Activated CD4-positive, alpha-beta memory T cell treated with anti-CD3 and anti-CD28 coated beads, Interleukin-2, amount 10 ng/mL, durations not matched to agents 7 days and 5 days (primary cell): ENCODE data around the gene SCYGR8. TPM values are rescaled to one million over a fixed set of nuclear protein-coding genes. Genes with fewer than 3 reads are reported as not detected.
A peak's percentile ranks its signal among the peaks of the same experiment; 100 is the strongest.
"Not testable (repeated sequence)": the region's sequence is repeated elsewhere in the genome, so short reads cannot be mapped to it uniquely, and the experiment has no call there.

ENCODE experiments used
- CTCF ChIA-PET: fragments of 350-600 bp; sonication (Branson Sonifier 250); formaldehyde crosslinking; loops from one replicate; lab custom pipeline; 2021; ENCODE audit warnings: antibody characterized with exemption, inconsistent platforms; lab: Charles Lee
- POLR2A ChIA-PET: fragments of 350-600 bp; sonication (Branson Sonifier 250); formaldehyde crosslinking; loops from one replicate; lab custom pipeline; 2021; ENCODE audit warnings: antibody characterized with exemption; lab: Charles Lee
- DNase-seq: peaks from one replicate; pipeline ENCODE4 v3.0.0-alpha.2; 2020
- H3K27ac Mint-ChIP-seq: one replicate; pipeline ENCODE4 v1.8.0; 2021; ENCODE audit warnings: mild to moderate bottlenecking, mixed read lengths
- H3K27me3 Mint-ChIP-seq: one replicate; pipeline ENCODE4 v1.8.0; 2021; ENCODE audit warnings: mixed read lengths
- H3K36me3 Mint-ChIP-seq: one replicate; pipeline ENCODE4 v1.8.0; 2021; ENCODE audit warnings: low read depth, mixed read lengths
- H3K4me1 Mint-ChIP-seq: one replicate; pipeline ENCODE4 v1.8.0; 2021; ENCODE audit warnings: mixed read lengths
- H3K4me3 Mint-ChIP-seq: one replicate; pipeline ENCODE4 v1.8.0; 2021; ENCODE audit warnings: mild to moderate bottlenecking, mixed read lengths
- H3K9me3 Mint-ChIP-seq: one replicate; pipeline ENCODE4 v1.8.0; 2021; ENCODE audit warnings: mixed read lengths
- total RNA-seq, 2 experiments: library from RNA; stranded (reverse); gene quantifications; one replicate each; pipeline ENCODE4 v1.2.3, GENCODE V29; 2021

The SCYGR8 gene
- total RNA-seq, 2 experiments from 2014 or later = not detected

GRCh38 chr2:227722821-227723220 is 22.9 kb upstream of the SCYGR8 start:
- H3K9me3 Mint-ChIP-seq, H3K4me3 Mint-ChIP-seq, H3K4me1 Mint-ChIP-seq, H3K27ac Mint-ChIP-seq, H3K36me3 Mint-ChIP-seq, CTCF ChIA-PET, H3K27me3 Mint-ChIP-seq, POLR2A ChIA-PET, DNase-seq: not testable (repeated sequence)

DNA sequence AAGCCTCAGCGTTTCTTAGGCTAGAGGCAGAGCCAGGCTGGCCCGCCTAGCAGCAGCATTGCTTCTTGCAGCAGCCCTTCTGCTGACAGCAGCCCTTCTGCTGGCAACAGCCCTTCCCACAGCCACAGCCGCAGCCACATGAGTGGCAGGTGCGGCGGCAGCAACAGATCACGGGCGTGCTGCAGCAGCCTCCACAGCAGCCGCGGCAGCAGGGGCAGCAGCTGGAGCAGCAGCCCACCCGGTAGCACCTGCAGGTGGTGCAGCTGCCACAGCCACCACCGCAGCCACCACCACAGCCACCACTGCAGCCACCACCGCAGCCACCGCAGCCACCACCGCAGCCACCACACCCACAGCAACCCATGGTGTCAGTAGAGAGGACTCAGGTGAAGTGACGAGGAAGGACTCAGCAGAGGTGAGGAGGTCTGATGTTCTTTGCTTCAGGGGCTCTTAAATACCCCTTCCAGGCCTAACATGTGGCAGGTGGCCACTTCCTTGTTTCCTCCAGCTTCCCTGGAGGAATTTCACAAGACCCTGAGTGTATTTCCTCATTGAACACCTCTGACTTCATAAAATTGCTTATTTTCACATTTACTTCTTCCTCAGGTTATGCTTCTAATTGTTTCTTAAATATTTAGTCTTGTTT is 21.2 kb upstream of the SCYGR8 start, which contains the start of gene SCYGR6:
Gene SCYGR6 (minus strand): TSS at position 364 of the 646 bp plus-strand sequence. CDS start 0 bp downstream, at position 364.
- Mint-ChIP-seq H3K27me3 (peaks cover 2% of the 10 kb centered on the region), H3K9me3 (no peaks in the 10 kb centered on the region), H3K4me3 (no peak within 1 kb of the TSS), H3K4me1 (no peaks in the 10 kb centered on the region), H3K27ac (no peak within 1 kb of the TSS), H3K36me3 (no peaks in the 10 kb centered on the region)
- POLR2A ChIA-PET = no interaction called here
- DNase-seq = no peak
- CTCF ChIA-PET = no interaction called here

- Mint-ChIP-seq H3K4me1 (no peaks in the 10 kb centered on the region), H3K36me3 (no peaks in the 10 kb centered on the region), H3K9me3 (no peaks in the 10 kb centered on the region), H3K27ac (no peak within 1 kb of the TSS), H3K4me3 (no peak within 1 kb of the TSS), H3K27me3 (peaks cover 2% of the 10 kb centered on the region)
- CTCF ChIA-PET = no interaction called here
- POLR2A ChIA-PET = no interaction called here
- DNase-seq = no peak
These were observed 17.7 kb upstream of the SCYGR8 start, which contains the start of gene SCYGR7 for GRCh38 chr2:227728035-227728434. TSS of gene SCYGR7 (plus strand) at chr2:227728335. CDS start at chr2:227728335, 0 bp downstream.

- Mint-ChIP-seq H3K4me1 (no peaks in the 10 kb centered on the region), H3K27me3 (peaks cover 2% of the 10 kb centered on the region), H3K36me3 (no peaks in the 10 kb centered on the region), H3K9me3 (no peaks in the 10 kb centered on the region), H3K27ac (no peak overlapping the region), H3K4me3 (no peak overlapping the region)
- no peak for DNase-seq
- POLR2A ChIA-PET = no interaction called here
- CTCF ChIA-PET = interaction anchor here (2.1 kb wide), 1 partner anchor 26 kb away, joined by 7 read pairs; no protein-coding TSS in a partner anchor
These were observed 6.3 kb upstream of the SCYGR8 start for GRCh38 chr2:227739351-227739750.

GRCh38 chr2:227740705-227741104 is 5.0 kb upstream of the SCYGR8 start:
- POLR2A ChIA-PET, H3K4me1 Mint-ChIP-seq, H3K27ac Mint-ChIP-seq, H3K36me3 Mint-ChIP-seq, H3K9me3 Mint-ChIP-seq, H3K4me3 Mint-ChIP-seq, H3K27me3 Mint-ChIP-seq, DNase-seq: not testable (repeated sequence)
- CTCF ChIA-PET = interaction anchor here (0.6 to 1.2 kb wide), 6 partner anchors 20 to 276 kb away, joined by 3 to 4 read pairs (median 3); no protein-coding TSS in a partner anchor

DNA sequence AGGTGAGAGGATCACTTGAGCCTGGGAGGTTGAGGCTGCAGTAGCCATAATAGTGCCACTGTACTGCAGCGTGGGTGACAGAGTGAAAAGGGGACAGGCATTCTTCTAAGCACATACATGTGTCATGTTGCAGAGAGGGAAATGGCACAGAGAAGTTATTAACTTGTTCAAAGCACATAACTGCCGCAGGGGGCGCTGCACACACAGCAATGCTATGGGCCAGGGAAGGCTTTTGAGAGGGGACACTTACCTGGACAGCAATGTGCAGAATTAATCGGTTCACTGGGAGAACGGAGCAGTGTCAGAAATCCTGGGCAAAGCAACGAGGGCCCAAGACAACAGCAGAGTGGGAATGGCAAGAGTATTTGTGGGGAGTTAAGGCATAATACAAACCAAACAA is 2.4 kb downstream of the SCYGR8 start:
- ChIA-PET POLR2A (no interaction called here), CTCF (no interaction called here)
- H3K36me3 Mint-ChIP-seq = no peaks in the 10 kb centered on the region
- no peak overlapping the region for H3K4me3 Mint-ChIP-seq
- H3K27me3 Mint-ChIP-seq = peaks cover 3% of the 10 kb centered on the region
- no peak overlapping the region for H3K27ac Mint-ChIP-seq
- H3K9me3 Mint-ChIP-seq = no peaks in the 10 kb centered on the region
- H3K4me1 Mint-ChIP-seq = no peaks in the 10 kb centered on the region
- DNase-seq = no peak

GRCh38 chr2:227756261-227756660 is 10.6 kb downstream of the SCYGR8 start:
- CTCF ChIA-PET = interaction anchor here (0.7 to 3.1 kb wide), 4 partner anchors 8 to 18 kb away, joined by 3 to 11 read pairs (median 4); no protein-coding TSS in a partner anchor
- H3K27ac Mint-ChIP-seq, H3K27me3 Mint-ChIP-seq, DNase-seq, POLR2A ChIA-PET, H3K4me1 Mint-ChIP-seq, H3K36me3 Mint-ChIP-seq, H3K9me3 Mint-ChIP-seq, H3K4me3 Mint-ChIP-seq: not testable (repeated sequence)

GRCh38 chr2:227759411-227760118 is 13.9 kb downstream of the SCYGR8 start:
- Mint-ChIP-seq H3K4me1 (no peaks in the 10 kb centered on the region), H3K4me3 (no peak overlapping the region), H3K27ac (no peak overlapping the region), H3K36me3 (no peaks in the 10 kb centered on the region), H3K27me3 (peaks cover 2% of the 10 kb centered on the region), H3K9me3 (no peaks in the 10 kb centered on the region)
- DNase-seq = no peak
- ChIA-PET POLR2A (no interaction called here), CTCF (interaction anchor here (1.0 kb wide), 1 partner anchor 103 kb away, joined by 4 read pairs; no protein-coding TSS in a partner anchor)

DNA sequence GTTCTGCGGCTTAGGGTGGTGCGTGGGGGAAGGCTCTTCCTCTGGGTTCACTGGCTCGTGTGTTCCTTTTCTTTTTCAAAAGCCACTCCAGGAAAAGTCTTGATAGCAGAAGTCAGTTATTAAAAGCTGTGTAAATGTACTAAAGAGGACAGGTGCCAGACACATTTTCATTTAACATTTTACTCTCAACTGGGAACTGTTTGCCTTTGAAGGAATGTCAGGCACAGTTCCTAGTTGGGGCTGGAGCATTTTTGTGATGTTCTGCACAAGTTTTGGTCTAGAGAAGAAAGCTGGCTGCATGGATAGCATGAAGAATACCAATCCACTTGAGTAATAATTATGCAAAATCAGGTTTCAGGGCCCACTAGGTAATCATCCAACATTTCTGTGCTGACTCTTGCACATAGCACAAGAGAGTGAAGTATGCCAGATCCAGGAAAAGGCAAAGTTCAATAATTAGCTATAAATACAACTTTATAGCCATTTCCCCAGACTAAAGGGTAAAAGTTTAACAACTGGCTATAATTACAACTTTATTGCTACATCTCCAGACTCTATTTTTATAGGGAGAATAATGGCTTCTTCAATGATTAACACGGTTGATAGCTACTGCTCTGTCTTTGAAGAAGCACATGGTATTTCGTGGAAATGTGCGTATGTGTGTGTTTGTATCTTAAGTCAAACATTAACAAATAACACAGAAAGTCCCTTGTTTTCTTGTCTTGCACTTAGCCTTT is 16.2 kb downstream of the SCYGR8 start:
- DNase-seq = no peak
- no peaks in the 10 kb centered on the region for H3K4me1 Mint-ChIP-seq
- H3K27ac Mint-ChIP-seq = no peak overlapping the region
- no peaks in the 10 kb centered on the region for H3K9me3 Mint-ChIP-seq
- H3K36me3 Mint-ChIP-seq = no peaks in the 10 kb centered on the region
- H3K4me3 Mint-ChIP-seq = no peak overlapping the region
- ChIA-PET POLR2A (no interaction called here), CTCF (no interaction called here)
- peaks cover 2% of the 10 kb centered on the region for H3K27me3 Mint-ChIP-seq

DNA sequence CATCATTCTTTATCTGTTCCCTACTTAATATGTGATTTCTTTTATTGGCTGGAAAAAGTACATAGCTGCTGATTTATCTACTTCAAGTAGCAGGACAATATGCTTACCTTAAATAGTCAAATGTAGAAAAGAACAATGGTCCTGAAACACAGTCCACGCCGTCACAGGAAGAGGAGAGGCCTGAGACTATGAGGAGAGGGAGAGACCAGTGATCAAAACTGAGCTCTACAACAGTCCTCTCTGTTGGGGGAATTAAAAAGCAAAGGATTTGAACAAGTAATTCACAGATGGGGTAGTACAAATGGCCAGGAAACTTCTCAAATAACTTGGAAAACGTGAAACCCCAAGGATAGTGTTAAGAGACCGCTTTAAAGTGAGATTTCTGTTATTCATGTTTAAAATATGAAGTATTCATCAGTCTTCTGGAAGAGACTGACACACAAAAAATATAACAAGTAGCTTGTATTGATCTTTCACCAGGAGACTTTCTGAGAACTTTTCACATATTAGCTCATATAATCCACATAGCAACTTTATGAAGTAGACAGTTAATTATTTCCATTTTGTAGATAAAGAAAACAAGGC is 20.2 kb downstream of the SCYGR8 start:
- peaks cover 2% of the 10 kb centered on the region for H3K27me3 Mint-ChIP-seq
- no peak for DNase-seq

DNA sequence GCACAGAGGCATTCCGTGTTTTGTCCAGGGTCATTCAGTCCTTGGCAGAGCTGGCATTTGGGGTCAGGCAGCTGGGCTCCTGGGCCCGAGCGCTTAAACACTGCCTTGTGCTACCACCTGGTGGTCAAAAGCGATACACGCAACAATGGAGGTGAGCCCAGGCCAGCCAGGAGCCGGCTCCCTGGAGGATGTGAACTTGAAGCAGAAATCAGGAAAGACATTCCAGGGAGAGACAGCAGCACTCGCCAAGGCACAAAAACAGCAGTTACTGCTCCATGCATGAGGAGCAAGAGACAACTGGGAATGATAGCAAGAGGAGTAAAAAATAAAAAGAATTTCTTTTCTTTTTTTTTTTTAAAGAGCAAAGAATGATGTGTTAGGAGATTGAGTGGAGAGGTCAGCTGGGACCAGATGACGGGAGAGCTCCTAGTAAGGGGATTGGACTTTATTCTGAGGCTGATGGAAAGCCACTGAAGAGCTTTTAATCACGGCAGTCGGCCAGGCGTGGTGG is 20.7 kb downstream of the SCYGR8 start:
- Mint-ChIP-seq H3K27ac (no peak overlapping the region), H3K9me3 (no peaks in the 10 kb centered on the region), H3K4me1 (no peaks in the 10 kb centered on the region), H3K36me3 (no peaks in the 10 kb centered on the region), H3K27me3 (peaks cover 2% of the 10 kb centered on the region), H3K4me3 (no peak overlapping the region)
- ChIA-PET POLR2A (no interaction called here), CTCF (interaction anchor here (0.6 to 3.8 kb wide), 30 partner anchors 8 to 636 kb away, joined by 3 to 43 read pairs (median 4); no protein-coding TSS in a partner anchor)
- DNase-seq = peak; percentile 58

More for the DNA sequence above, 20.2 kb downstream of the SCYGR8 start:
- H3K36me3 Mint-ChIP-seq = no peaks in the 10 kb centered on the region
- no peaks in the 10 kb centered on the region for H3K9me3 Mint-ChIP-seq
- H3K4me3 Mint-ChIP-seq = no peak overlapping the region
- no peak overlapping the region for H3K27ac Mint-ChIP-seq
- CTCF ChIA-PET = interaction anchor here (0.6 to 3.8 kb wide), 30 partner anchors 8 to 636 kb away, joined by 3 to 43 read pairs (median 4); no protein-coding TSS in a partner anchor
- no peaks in the 10 kb centered on the region for H3K4me1 Mint-ChIP-seq
- POLR2A ChIA-PET = no interaction called here

- POLR2A ChIA-PET = no interaction called here
- Mint-ChIP-seq H3K27ac (no peak overlapping the region), H3K9me3 (no peaks in the 10 kb centered on the region), H3K36me3 (no peaks in the 10 kb centered on the region), H3K4me3 (no peak overlapping the region), H3K27me3 (no peaks in the 10 kb centered on the region), H3K4me1 (no peaks in the 10 kb centered on the region)
- CTCF ChIA-PET = interaction anchor here (1.8 to 3.8 kb wide), 2 partner anchors 15 to 110 kb away, joined by 7 to 43 read pairs; no protein-coding TSS in a partner anchor
- DNase-seq = no peak
These were observed 22.1 kb downstream of the SCYGR8 start for GRCh38 chr2:227767830-227768229.
